GM19467 (cell line): ENCODE results near the gene CACNG3.
"Not testable (repeated sequence)": the region's sequence is repeated elsewhere in the genome, so short reads cannot be mapped to it uniquely, and the experiment has no call there.

Experiments used
- ATAC-seq: cut with Tn5 transposase; IDR thresholded peaks from one replicate; pipeline ENCODE4 v1.9.1; 2021; ENCODE audit warnings: mild to moderate bottlenecking, moderate library complexity; ENCODE audit not compliant: unreplicated experiment

CACNG3 gene

DNA sequence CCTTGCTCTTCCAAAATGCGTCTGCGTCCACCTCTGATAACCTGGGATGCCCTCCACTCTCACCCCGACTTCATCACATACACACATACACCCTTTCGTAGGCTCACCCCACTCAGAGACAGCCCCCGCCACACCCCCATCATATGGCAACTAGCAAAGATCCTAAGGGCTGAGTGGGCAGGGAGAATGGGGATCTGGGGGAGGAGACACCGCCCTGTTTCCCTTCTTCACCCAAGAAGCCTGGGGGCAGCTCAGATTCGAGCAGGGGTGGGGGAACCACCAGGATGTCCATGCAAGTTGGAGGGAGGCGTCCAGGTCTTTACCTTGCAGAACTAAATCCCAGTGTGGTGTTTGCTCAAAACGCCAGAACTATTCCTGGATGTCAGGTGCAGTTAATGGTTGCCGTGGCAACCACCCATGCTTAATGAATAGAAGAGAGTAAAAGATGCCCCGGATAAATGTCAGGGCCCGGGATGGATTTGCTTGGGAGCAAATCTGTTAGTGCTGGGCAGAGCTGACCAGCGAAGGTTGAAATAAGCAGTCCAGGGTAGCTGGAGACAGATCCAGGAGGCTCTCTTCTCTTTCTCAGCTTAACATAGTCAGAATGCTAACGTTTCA is 72.8 kb downstream of the CACNG3 start:
- no peak for ATAC-seq

DNA sequence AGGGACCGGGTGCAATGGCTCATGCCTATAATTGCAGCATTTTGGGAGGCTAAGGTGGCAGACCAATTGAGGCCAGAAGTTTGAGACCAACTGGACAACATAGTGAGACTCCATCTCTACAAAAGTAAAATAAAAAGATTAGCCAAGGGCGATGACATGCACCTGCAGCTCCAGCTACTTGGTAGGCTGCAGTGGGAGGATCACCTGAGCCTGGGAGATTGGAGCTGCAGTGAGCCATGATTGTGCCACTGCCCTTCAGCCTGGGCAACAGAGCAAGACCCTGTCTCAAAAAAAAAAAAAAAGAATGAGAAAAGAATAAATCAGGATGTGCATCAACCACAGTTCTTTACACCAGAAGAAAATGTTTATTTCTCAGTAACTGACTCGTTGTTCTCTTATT is 76.0 kb downstream of the CACNG3 start:
- ATAC-seq = no peak

DNA sequence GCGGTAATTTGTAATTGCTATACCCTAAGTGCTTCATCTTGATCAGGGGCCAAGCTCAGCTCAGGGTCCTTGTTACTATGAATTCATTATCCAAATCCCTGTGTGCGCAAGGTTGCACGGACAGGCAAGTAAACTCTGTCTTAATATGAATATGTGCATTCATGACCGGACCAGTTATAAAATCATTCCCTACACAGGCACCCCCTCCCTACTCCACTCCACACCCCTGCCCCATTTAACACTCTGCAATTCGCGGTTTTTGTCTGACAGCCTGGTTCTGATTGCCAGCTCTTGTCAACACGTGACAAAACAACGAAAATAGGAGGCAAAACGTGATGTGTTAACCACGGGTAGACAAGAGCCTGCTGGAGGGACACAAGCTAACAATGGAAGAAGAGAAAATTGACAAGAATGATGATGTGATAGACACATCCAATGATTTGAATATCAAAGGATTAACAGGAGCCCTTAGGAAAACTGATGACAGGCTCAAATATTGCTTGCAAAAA is 76.5 kb downstream of the CACNG3 start:
- no peak for ATAC-seq

- no peak for ATAC-seq
Observed at GRCh38 chr16:24336491-24336890, 80.4 kb downstream of the CACNG3 start.

GRCh38 chr16:24337013-24337412 is 80.9 kb downstream of the CACNG3 start:
- ATAC-seq = no peak

DNA sequence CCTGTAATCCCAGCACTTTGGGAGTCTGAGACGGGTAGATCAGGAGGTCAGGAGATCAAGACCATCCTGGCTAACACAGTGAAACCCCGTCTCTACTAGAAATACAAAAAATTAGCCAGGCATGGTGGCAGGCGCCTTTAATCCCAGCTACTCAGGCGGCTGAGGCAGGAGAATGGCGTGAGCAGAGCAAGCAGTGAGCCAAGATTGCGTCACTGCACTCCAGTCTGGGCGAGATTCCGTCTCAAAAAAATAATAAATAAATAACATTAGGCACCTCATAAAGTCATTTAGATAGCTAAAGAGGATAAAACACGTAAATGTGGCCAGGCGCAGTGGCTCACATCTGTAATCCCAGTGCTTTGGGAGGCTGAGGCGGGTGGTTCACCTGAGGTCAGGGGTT is 87.7 kb downstream of the CACNG3 start:
- ATAC-seq = not testable (repeated sequence)

DNA sequence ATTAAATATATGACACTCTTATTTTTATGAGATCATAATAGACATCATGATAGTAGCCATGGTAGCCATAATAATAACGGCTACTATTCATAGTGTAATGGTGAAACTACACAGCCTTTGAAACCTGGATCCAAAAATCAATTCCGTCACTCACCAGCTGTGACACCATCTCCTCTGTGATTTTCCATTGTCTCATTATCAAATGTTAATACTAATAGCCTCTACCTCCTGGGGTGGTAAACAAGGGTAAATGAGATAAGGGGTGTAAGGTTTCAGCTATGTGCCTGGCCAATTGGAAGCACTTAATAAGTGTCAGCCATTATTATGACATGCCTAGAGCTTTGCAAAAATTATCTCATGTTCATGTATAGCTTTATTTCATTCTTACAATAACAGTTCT is 88.6 kb downstream of the CACNG3 start:
- ATAC-seq = no peak

- no peak for ATAC-seq
Observed at GRCh38 chr16:24345704-24346103, 89.6 kb downstream of the CACNG3 start.

- ATAC-seq = no peak
Observed at GRCh38 chr16:24346734-24347133, 90.6 kb downstream of the CACNG3 start.

GRCh38 chr16:24347556-24347955 is 91.4 kb downstream of the CACNG3 start:
- no peak for ATAC-seq

GRCh38 chr16:24348545-24349290 is 92.6 kb downstream of the CACNG3 start:
- no peak for ATAC-seq

- ATAC-seq = no peak
Observed at GRCh38 chr16:24349320-24349719, 93.2 kb downstream of the CACNG3 start.

DNA sequence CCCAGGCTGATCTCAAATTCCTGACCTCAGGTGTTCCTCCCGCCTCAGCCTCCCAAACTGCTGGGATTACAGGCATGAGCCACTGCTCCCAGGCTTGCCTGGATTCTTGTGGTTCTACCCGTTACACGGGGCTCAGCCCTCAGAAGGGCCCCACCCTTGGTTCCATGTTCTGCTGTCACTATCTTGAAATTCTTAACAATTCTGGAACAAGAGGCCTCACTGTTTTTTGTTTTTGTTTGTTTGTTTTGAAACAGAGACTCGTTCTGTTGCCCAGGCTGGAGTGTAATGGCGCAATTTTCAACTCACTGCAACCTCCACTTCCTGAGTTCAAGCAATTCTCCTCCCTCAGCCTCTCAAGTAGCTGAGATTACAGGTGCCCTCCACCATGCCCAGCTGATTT is 96.6 kb downstream of the CACNG3 start:
- ATAC-seq = no peak

DNA sequence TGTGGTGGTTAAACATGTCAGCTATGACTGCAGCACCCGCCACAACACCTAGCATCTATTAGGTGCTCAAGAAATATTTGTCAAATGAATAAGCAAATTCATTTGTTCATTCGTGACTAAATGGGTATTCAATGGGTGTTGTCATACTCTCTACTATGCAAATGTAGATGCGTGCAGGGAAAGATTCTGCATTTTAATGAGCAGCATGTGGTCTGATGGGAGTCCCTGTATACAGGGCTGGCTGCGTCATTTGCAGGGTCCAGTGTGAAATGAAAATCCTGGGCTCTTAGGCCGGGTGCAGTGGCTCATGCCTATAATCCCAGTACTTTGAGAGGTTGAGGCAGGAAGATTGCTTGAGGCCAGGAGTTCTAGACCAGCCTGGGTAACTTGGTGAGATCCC is 97.5 kb downstream of the CACNG3 start:
- no peak for ATAC-seq

- ATAC-seq = no peak
Observed at GRCh38 chr16:24357511-24357910, 101.4 kb downstream of the CACNG3 start.

GRCh38 chr16:24358117-24358516 is 102.0 kb downstream of the CACNG3 start:
- no peak for ATAC-seq

- ATAC-seq = no peak
Observed at GRCh38 chr16:24359490-24359889, 103.4 kb downstream of the CACNG3 start.

- ATAC-seq = no peak
Observed at GRCh38 chr16:24360936-24361335, 104.8 kb downstream of the CACNG3 start.

DNA sequence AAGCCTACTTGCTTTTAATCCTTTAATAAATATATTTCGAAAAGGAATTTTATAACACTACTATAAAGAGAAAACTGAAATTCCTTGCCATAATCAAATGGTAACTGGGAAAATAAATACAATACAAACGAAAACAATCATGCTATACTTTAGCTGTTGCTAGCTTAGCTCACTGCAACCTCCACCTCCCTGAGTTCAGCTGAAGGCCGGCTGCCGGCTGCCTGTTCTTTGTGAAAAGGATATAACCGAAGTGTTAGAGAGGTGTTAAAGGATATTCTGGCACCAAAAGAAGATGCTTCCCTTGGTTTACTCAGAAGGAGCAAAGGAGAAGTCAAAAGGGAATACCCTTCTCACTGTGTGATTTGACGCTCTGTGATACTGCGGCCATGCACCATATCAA is 108.5 kb downstream of the CACNG3 start:
- no peak for ATAC-seq

DNA sequence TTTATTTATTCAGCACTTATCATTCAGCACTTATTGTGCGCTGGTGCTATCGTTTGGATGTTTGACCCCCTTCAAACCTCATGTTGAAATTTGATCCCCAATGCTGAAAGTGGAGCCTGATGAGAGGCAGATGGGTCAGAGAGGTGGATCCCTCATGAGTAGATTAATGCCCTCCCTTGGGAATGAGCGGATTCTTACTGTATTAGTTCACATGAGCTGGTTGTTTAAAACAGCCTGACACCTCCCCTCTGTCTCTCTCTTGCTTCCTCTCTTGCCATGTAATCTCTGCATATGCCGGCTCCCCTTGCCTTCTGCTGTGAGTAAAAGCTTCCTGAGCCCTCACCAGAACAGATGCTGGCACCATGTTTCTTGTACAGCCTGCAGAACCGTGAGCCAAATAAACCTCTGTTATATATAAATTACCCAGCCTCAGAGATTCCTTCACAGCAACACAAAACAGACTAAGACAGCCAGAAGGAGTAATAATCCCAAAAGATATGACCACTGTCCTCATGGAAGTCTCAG is 111.1 kb downstream of the CACNG3 start:
- ATAC-seq = no peak

GRCh38 chr16:24372824-24373223 is 116.7 kb downstream of the CACNG3 start:
- no peak for ATAC-seq

- ATAC-seq = no peak
Observed at GRCh38 chr16:24378999-24379398, 122.9 kb downstream of the CACNG3 start.
